ENCODE data around the gene NEDD4L.

Gene NEDD4L

DNA sequence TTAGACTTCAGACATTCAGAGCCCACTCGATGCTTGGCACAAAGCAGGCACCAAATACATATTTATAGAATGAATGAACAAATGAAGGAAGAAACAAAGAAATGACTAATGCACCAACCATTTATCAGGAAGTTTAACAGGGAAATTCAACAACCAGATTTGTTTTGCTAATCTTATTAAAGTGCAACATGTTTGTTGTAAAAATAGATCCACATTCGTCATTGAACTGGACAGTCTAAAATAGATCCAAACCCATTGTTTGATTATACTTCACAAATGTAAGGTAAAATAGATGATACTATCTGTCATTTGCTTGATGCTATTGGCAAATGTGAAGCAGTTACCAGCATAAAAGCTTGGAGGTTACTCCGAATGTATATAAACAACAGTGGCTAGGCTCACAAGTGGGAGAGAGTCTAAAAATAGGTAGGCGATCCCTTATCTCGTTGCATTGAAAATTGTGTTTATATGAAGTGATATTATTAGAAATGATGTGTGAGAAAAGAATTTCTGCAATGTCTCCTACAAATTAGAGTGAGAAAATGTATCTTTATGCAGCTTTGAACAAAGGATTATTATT, 246.2 kb downstream of the NEDD4L start:
- DNase-seq (ENCODE audit: low read depth): no peak

DNA sequence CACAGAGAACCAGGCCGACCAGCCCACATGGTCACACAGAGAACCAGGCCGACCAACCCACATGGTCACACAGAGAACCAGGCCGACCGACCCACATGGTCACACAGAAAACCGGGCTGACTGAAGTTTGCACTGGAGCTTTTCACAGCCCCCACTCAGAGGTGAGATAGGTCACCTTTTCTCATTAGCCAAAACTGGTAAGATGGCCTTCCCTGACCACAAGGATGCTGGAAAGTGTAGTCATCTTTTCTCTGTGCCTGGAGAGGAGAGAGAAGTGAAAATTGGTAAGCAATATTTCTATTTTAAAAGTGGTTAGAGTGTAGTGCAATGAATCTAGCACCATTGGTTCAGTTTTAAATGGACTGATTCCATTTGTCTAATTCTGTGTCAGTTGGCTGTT, 247.1 kb downstream of the NEDD4L start:
- no peak for DNase-seq (ENCODE audit: low read depth)

DNA sequence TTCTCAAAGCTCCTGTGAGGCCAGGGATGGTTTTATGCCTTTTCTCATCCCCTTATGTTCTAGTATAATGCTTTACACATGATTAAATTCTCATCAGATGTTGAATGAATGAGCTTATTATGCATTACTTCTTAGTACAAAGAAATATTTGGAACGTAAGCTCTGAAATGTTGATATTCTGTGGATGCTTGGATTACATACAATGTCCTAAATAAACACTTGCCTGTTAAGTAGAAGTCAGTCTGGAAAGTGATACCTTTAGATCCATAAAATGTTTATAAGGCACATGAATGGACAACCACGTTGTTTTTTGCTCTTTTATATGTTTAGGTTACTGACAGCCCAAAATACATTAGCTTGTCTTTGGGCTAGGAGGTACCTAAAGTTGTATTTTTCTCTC, 248.6 kb downstream of the NEDD4L start:
- no peak for DNase-seq (ENCODE audit: low read depth)

DNA sequence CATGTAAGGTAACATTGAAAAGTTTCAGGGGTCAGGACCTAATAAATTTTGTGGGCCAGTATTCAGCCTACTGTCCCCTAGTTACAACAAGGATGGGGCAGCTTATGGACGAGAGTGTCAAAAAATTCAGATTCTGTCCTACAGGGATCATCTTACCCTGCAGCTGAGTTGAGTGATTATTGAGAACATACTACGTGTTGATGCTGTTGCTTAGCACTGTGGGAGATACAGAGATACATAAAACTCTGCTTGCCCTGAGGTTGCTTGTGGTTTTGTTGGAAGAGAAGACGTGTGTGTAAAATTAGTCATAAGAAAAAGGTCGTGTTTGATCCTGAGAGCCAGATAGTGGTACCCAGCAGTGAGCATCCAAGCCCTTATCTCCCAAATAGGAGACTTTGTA, 253.2 kb downstream of the NEDD4L start:
- no peak for DNase-seq (ENCODE audit: low read depth)

DNA sequence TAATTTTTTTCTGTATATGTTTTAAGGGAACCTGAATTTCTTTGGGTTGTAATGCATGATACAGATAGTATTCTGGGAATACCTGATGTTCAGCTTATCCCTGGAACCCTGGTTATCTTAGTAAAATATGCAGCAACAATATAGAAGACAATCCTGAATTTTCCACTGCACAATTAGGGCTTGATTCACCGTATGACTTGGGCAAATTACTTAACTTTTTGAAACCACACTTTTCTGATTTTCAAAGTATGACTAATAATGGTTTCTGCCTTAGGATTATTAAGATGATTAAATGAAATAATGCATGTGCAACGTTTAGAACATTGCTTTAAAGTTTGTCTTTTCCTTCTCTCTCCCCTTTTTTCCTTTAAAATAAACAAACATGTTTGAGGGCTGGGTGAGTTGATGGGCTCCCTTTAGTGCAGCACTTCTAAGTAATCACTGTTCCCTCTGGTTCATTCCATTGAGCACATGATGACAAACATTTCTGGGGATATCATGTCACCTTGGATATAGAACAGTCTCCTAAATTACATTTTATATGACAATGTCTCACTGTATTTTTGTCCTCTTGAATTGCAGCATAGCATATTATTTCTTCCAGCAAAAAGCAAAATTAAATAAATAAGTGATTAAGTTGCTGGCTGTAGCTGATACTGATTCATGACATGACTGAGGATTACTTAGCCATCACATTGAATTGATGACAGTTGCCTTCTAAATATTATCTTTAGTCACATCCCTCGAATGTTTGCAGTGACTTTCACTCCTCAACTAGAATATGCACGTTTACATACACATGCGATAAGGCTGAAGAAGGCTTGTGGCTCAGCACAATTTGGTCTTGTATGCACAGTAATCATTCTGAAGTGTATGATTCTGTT, 254.5 kb downstream of the NEDD4L start:
- DNase-seq (ENCODE audit: low read depth): no peak

DNA sequence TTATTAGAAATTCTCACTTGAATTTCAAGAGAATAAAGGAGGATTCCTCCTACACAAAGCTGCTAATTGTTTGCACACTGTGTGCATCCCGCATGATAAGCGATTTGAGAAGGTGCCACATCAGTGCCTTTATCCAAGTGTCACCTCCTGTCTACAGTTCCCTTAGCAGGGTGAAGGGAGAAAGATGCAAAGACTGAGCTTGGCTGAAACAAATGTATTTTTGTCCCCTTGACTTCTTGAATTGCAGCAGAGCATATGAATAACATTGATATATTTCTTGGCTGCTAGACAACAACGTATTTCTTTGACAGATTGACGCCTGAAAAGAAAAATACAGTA, 255.1 kb downstream of the NEDD4L start:
- DNase-seq (ENCODE audit: low read depth): no peak

DNA sequence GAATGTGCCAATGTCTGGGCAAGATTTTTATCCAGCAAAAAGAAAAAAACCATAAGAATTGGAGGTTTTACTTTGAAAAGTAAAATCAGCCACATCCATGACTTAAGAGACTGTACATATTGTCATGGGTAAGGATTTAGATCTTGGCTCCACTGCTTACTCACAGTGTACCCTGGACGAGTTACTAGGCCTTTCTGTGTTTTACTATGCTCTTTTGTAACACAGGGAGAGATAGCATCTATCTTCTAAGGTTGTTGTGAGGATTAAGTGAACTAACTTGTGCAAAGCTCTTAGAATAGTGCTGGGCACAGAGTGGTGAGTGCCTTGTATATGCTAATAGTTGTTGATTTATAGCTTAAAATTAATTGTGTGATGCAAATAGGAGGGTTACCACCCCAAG, 255.9 kb downstream of the NEDD4L start:
- DNase-seq (ENCODE audit: low read depth): no peak

DNA sequence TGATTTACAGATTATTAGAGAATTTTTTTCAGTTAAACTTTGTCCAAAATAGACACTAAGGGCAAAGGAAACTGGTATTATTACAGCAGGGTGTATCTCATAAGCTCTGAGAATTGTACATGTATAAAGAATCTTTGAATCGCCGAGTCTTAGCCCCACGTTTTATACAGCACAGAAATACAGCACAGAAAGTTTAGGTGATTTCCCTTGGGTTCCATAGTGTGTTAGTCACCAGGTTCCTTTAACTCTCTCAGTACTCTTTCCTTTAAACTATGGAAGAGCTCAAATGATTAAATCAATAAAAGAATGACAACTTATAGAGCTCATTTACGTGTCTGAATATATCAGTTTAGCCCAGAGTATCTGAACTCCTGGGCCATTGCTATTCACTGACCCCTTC, 256.8 kb downstream of the NEDD4L start:
- DNase-seq (ENCODE audit: low read depth): no peak

DNA sequence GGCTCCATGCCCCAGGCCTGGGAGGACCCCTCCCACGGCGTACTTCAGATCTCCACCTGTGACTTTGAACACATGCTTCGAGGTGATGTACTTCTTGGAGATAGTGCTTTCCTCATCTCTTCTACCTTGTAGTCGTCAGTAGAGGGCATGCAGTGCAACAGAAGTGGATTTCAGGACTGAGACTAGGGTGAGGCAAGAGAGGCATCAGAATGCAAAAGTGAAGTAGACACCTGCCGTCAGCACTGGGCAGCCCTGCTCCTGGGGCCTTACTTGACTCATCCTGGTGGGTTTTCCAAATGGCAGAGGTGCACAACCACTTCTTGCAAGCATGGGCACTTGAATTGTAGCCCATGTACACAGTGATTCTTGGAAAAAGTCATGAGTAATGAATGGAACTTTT, 258.8 kb downstream of the NEDD4L start:
- DNase-seq (ENCODE audit: low read depth): no peak

DNA sequence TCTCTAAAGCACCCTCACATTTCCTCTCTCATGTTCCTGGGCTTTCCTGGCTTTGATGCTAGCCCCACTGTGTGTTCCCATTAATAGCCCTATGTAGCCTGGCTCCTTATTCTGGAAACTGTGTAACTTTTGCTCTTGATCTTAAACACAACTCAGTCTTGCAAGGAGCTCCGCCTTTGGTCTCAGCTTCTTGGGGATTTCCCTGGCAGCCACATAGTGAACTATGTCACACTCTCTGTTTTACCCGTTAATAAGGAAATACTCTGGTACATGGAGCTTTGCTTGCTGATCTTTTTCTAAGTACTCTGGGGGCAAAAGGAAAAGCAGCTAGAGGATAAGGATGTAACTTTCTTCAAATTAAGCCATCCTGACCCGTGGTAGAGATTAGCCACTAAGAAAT, 259.3 kb downstream of the NEDD4L start:
- no peak for DNase-seq (ENCODE audit: low read depth)

DNA sequence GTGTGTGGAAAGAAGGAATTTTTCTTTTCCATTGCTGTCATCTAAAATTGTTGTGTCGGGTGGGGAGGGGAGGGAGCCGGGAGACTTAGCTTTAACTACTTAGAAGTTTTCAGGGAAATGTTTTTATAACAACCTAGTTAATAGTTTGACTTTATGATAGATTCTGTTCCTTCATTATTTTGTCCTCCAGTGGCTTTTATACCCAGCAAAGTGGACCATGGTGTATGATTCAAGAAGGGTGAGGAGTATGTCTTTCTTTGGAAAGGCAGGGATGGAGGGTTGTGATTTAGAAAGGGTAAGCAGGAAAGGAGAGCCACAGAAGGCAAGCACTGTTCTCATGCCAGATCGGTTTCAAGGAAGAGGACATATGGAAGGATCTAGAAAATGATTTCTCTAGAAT, 261.8 kb downstream of the NEDD4L start:
- DNase-seq (ENCODE audit: low read depth): no peak

DNA sequence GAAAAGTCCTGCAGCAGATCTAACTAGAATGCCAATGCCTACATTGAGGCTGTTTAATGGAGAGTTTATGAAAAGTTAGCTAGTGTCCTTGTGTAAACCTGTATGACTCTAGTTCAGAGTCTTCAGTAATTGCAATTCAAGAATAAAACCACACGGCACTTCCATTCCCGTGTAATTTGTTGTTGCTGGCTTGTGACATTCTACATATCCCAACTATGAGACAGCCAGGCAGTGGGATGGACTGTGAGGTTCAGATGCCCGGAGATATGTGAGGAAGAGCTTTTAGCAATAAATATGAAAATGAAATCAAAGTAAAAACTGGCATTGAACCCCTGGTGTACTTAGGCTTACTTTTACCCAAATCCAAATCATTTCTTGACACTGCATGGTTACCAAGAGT, 263.4 kb downstream of the NEDD4L start:
- DNase-seq (ENCODE audit: low read depth): no peak

DNA sequence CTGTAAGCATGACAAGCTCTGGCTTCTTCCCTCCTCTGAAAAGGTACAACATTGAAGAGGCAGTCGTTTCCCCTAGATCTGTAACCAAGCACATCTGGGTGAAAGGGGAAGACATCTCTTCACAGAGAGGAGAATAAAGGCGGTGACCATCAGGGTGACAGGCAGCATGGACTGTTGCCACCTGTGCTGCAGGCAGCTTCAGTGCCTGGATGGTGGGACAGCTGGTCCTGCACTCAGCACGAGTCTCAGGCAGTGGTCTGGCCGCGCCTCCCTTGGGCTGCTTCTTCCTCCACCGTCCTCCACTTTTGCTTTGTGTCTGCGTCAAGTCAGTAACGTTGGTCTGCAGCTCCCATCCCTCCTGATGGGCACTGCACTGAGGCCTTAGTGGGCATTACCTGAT, 264.4 kb downstream of the NEDD4L start:
- DNase-seq (ENCODE audit: low read depth): no peak

DNA sequence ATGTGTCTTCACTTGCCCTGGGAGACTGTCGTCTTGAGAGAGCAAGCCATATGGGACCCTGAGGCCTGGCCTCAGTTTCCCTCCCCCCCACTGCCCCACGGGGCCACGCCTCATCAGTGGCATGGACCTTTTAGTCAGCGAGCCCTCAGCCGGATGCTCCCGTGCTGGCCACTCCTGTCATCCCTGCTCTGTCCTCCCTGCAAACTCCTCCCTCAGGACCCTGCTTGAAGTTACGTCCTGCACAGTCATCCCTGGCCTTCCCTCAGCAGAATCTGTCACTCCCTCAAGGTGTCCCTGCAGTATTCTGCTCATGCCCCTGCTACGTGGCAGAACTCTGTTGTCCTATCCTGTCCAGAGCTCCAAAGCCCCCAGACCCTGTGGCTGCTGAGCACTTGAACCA, 265.1 kb downstream of the NEDD4L start:
- no peak for DNase-seq (ENCODE audit: low read depth)

DNA sequence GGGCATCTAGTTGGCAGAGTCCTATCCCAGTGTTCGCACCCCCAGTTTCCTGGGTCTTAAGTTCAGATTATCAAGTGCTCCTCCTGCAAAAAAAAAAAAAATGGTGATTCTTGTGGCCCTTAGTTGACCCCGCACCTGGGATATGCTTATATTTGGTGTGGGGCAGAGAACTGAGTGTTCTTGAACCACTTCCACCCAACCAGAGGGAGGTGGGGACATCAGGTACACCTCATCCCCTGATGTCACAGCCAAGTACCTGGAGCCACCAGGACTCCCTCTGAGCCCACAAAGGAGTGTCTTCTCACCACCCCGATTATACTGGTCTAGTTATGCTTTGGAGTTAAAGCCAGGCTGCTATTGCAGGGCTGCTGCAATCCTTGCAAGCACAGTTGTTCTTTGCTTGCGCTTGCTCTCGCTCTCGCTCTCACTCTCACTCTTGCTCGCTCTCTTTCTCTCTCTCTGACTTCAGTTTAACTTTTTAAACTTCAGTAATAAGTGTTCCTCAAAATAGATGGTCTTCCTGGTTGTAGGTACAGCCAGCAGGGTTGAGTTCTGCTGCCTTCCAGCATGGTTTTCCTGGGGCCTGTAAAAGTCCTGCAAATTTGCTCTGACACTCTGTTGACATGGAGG, 265.7 kb downstream of the NEDD4L start:
- DNase-seq (ENCODE audit: low read depth): no peak

DNA sequence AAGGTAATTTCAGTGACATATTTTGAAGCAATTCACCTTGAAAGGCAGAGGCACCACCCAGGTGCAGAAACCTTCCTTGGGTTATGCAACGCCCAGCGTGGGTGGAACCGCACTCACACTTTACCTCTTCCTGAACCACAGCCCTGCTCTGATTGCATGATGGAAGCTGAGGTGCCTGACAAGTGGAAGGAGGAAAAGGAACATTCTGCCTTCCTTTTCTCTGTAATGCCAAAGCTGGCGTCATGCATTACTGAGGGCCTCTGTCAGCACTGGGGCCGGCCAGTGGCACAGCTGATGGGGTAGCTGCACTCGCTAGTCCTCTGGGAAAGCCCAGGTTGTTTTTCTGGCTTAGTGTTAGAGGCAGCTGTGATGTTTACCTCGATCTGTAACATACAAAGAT, 266.5 kb downstream of the NEDD4L start:
- no peak for DNase-seq (ENCODE audit: low read depth)

DNA sequence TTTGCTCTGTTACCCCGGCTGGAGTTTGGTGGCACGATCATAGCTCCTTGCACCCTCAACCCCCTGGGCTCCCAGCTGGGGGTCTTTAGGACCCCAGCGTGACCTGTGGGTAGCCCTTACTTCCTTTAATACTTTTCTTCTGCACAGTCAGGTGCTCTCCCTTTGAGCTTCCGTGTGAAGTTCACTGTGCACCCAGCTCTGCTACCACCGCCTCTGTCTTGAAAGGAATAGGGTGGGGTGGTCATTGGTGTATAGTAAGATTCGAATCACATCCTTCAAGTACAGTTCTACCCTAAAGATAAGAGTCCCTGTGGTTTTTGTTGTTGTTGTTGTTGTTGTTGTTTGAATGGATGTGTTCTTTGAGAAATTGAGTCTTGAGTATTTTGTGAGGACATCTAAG, 267.4 kb downstream of the NEDD4L start:
- no peak for DNase-seq (ENCODE audit: low read depth)

DNA sequence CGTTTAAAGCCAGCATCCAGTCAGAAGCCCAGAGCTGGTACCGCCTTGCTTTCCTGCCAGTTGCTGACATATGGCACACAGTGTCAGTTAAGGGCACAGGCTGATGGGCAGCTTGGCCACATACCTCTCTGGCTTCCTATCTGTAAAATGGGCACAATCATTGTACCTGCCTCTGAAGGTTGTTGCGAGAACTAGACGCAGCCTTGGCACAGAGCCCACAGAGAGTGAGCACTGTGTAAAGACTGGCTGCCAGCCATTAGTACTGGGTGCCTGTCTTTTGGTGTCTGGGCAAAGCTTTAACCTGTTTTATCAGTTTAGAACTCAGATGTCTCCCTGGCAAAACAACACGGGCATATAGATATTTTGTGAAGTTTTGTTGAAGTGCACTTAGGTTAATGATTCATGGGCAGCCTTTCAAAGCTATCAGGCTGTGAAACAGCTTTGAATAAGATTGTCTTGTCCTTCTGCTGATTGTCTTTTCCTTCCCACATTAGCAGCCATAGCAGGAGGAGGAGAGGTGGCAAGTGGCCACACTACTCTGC, 269.5 kb downstream of the NEDD4L start:
- DNase-seq (ENCODE audit: low read depth): no peak

DNA sequence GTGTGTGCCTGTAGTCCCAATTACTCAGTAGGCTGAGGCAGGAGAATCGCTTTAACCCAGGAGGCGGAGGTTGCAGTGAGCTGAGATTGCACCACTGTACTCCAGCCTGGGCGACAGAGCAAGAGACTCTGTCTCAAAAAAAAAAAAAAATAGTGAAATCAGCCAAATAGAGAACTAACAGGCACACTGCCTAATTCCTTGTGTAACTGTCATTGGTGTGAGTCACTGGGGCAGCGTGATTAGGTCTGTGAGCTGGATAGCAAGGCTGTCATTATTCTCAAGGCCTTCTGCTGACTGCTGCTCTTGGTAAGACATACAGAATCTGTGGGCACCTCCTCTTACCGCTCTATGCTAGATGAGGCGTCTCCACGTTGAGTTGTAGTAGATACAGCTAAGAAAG, 270.3 kb downstream of the NEDD4L start:
- DNase-seq (ENCODE audit: low read depth): peak; percentile 95

DNA sequence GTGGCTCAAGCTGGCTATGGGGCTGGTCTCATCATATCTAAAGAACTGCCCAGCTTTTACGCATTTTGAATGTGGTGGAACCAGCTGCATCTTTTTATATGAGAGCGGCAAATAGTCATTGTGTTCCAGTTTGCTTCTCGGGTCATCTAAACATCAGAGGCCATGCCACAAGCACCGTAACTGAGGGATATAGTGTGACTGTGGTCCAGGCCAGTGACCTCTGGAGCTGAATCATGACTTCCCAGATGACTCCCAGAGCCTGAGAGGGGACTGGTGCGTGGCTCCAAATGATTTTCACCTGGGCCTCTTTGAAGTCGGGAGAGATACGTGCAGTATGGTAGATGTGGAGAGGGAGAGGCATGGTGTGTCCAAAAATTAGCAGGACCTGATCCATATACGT, 271.0 kb downstream of the NEDD4L start:
- DNase-seq (ENCODE audit: low read depth): no peak

DNA sequence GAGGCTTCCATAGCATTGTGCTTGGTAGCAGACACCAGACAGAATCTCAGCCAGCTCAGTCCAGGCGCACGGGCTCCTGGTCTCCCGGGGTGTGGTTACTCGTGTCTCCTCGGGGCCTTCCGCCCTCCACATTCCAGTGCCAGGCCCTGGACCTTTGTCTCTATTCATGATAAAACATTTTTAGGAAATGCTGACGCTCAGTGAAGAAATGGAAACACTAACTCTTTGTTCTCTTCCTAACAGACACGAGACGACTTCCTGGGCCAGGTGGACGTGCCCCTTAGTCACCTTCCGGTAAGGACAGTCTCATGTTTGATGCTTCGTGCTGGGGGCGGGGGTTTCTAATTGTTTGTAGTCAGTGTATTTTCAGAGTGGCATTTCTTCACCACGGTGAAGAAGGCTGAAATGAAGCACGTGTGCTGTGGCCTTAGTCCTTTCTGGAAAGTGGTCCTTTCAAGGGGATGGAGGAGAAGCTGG, 271.8 kb downstream of the NEDD4L start:
- no peak for DNase-seq (ENCODE audit: low read depth)

DNA sequence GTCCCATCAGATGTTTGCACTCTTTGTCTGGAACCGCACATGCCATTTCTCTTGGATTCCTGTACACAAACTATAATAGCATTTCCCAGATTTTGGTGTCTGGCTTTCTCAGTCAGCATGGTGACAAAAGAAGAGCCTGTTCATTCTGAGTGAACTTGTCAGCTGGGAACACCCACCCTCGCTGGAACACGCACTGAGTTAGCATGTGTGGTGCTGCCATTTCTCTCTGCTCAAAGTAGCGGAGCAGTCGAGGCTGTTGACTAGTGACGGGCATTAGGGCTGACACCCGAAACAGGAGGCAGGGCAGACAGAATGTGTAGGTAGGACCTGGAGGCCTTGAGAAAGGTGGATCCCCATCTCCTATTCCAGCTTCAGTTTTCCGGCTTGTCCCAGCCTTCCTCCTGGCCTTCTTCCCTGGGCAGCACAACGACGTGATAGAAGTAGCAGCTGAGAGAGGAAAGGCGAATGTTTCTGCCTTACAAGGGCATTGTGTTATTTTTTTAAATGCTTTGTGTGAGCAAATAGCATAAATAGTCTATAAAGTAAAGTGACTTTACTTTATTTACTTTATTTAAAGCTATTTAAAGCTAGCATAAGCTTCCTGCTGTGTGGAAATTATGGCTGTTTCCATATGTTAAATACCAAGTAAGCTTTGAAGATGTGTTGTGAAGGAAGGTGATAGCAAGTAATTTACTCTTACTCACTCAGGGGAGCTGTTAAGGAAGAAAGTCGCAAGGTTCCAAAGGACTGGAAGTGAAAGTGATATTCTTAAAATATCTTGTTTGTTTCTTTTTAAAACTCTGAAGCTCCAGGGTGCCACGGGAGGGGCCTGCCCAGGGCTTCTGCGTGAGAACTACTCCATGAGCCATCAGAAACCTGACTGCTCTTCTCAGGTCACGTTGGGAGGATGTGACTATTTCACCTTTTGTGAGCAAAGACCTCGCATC, 272.6 kb downstream of the NEDD4L start:
- no peak for DNase-seq (ENCODE audit: low read depth)
